A172 (cell line): ENCODE measurements around the gene TPSB2. TPM values are rescaled to one million over a fixed set of nuclear protein-coding genes. Genes with fewer than 3 reads are reported as not detected.
A peak's percentile ranks its signal among the peaks of the same experiment; 100 is the strongest.
"Not testable (repeated sequence)": the region's sequence is repeated elsewhere in the genome, so short reads cannot be mapped to it uniquely, and the experiment has no call there.

ENCODE experiments used
- DNase-seq: peaks from one replicate; pipeline ENCODE4 v3.0.0-alpha.2; 2015; ENCODE audit warnings: low spot score
- total RNA-seq: library from RNA; depleted of rRNA; stranded (reverse); fragments of >200 nt; shearing (Covaris generic); gene quantifications from 2 replicates; pipeline ENCODE4 v1.2.3, GENCODE V29; 2014

TPSB2 gene
- total RNA-seq, 1 experiment from 2014 or later, result not detected

DNA sequence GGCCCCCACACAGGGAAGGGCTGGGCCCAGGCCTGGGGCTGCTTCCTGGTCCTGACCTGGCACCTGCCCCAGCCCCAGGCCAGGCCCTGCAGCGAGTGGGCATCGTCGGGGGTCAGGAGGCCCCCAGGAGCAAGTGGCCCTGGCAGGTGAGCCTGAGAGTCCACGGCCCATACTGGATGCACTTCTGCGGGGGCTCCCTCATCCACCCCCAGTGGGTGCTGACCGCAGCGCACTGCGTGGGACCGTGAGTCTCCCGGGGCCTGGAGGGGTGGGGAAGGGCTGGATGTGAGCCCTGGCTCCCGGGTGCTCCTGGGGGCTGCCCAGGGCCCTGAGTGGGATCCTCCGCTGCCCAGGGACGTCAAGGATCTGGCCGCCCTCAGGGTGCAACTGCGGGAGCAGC lies 11.1 kb upstream of the TPSB2 start:
- DNase-seq, result not testable (repeated sequence)

DNA sequence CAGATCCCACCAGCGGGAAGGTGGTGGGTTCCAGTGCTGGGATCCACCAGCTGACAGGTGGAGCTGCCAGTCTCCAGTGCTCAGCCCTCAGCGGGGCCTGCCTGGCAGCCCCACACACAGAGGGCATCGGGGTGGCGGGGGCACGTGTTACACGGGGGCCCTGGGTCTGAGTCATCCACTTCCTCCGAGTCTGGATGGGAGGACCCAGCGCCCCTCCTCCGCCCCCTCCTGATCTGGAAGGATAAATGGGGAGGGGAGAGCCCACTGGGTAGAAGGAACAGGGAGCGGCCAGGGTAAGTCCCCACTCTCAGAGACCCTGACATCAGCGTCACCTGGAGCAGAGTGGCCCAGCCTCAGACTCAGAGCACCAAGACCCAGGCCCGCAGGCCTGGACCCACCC lies 10.5 kb upstream of the TPSB2 start, which contains the start of gene TPSAB1:
Gene TPSAB1, plus strand, starts transcription at position 270 of the 400 bp plus-strand sequence. CDS start 234 bp downstream, outside the sequence.
- DNase-seq, result not testable (repeated sequence)

DNA sequence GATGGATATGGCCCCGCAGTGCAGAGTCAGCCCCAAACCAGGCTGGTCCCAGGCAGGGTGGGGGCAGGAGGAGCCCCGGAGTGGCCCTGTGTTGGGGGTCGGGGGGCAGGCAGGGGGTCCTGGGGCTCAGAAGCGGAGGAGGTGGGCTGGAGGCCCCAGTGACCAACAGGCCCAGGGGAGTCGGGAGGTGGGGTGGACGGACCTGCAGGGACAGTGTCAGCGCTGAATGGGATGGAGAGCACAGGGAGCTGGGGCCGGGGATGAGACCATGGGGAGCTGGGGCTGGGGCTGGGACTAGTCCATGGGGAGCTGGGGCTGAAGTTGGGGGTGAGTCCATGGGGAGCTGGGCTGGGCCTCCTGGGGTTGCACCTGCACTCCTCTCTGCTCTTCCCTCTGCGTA lies 9.6 kb upstream of the TPSB2 start:
- DNase-seq, result not testable (repeated sequence)

- DNase-seq, result not testable (repeated sequence)
Measured at GRCh38 chr16:1238909-1239308, 8.9 kb upstream of the TPSB2 start.

DNA sequence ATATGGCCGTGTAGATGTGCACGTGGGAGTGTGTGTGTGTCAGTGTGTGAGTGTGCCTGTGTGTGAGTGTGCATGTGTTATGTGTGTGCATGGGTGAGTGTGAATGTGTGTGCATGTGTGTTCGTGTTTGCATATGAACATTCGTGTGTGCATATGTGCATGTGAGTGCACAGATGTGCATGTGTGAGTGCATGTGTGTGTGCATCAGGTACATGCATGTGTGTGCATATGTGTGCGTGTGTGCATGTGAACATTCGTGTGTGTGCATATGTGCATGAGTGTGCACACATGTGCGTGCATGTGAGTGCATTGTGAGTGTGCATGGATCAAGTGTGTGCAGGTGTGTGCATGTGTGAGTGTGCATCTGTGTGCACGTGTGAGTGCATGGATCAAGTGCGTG lies 8.0 kb upstream of the TPSB2 start:
- DNase-seq, result no peak

- DNase-seq, result not testable (repeated sequence)
Measured at GRCh38 chr16:1236659-1237058, 6.7 kb upstream of the TPSB2 start.

- not testable (repeated sequence) for DNase-seq
Measured at GRCh38 chr16:1232049-1232748, 2.2 kb upstream of the TPSB2 start.

GRCh38 chr16:1231301-1231700 lies 1.3 kb upstream of the TPSB2 start:
- DNase-seq, result not testable (repeated sequence)

- not testable (repeated sequence) for DNase-seq
Measured at GRCh38 chr16:1230471-1231212, 658 bp upstream of the TPSB2 start.

DNA sequence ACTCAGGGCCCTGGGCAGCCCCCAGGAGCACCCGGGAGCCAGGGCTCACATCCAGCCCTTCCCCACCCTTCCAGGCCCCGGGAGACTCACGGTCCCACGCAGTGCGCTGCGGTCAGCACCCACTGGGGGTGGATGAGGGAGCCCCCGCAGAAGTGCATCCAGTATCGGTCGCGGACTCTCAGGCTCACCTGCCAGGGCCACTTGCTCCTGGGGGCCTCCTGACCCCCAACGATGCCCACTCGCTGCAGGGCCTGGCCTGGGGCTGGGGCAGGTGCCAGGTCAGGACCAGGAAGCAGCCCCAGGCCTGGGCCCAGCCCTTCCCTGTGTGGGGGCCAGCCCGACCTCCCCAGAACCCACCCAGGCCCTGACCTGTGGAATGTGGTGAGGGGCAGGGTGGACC lies 508 bp downstream of the TPSB2 start:
- DNase-seq, result not testable (repeated sequence)

- not testable (repeated sequence) for DNase-seq
Measured at GRCh38 chr16:1228227-1228626, 1.8 kb downstream of the TPSB2 start.

DNA sequence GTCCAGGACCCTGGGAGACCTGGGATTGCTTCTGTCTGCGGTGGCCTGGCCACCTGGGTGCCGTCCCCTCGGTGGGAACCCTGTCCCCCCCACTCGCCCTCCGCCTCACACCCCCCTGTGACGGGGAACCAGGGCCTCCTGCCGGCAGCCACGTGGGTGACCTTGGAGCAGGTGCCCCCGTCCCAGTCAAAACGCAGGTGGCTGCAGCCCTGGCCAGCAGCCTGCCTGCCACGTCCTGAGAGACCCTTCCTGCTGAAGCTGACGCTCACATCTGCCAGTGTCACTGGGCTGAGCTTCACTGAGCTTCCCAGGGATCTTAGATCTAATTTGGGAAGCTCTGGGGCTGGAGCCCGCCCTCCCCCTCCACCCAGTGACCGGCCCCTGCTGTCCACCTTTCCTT lies 3.3 kb downstream of the TPSB2 start:
- DNase-seq, result not testable (repeated sequence)

- DNase-seq, result peak; percentile 68
Measured at GRCh38 chr16:1225728-1226311, 4.2 kb downstream of the TPSB2 start.

GRCh38 chr16:1225051-1225451 lies 4.9 kb downstream of the TPSB2 start, which contains the start of gene TPSG1:
Gene TPSG1, minus strand, starts transcription at chr16:1225268. Its CDS starts 16 bp downstream, at chr16:1225252.
- no peak for DNase-seq

- DNase-seq, result no peak
Measured at GRCh38 chr16:1224558-1224957, 5.4 kb downstream of the TPSB2 start.

DNA sequence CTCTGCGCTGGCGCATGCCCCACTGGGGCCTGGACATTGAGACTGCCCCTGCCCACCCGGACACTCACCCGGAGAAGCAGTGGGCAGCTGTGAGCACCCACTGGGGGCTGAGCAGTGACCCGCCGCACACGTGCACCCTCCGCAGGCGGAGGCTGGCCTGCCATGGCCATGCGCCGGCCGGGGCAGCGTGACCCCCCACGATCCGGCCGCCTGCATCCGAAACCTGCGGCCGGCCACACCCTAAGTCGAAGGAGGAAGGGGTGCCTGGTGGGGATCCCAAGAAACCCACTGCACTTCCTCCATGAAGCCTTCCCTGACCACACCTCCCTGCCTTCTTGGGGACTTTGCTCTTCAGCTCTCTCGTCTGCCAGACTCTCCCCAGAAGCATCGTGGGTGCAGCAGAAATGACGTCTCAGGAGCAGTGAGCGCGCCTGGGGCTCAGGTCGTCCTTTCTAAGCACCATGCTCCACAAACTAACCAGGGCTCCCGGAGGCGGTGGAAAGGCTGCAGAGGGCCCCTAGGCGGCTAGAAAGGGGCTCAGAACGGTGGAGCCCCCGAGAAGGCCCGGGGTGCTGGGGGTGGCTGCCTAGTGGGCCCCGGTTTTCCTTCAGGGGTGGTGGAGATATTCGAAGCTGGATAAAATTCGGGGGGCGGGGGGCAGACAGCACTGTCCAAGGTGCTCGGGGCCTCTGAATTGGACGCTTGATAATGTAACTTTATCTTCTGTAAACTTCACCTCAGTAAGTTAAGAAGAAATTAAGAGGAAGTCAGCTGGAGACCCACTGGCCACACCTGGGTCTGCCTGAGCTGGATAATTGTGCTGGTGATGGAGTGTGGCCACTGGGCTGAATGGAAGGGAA lies 6.4 kb downstream of the TPSB2 start:
- DNase-seq, result no peak

DNA sequence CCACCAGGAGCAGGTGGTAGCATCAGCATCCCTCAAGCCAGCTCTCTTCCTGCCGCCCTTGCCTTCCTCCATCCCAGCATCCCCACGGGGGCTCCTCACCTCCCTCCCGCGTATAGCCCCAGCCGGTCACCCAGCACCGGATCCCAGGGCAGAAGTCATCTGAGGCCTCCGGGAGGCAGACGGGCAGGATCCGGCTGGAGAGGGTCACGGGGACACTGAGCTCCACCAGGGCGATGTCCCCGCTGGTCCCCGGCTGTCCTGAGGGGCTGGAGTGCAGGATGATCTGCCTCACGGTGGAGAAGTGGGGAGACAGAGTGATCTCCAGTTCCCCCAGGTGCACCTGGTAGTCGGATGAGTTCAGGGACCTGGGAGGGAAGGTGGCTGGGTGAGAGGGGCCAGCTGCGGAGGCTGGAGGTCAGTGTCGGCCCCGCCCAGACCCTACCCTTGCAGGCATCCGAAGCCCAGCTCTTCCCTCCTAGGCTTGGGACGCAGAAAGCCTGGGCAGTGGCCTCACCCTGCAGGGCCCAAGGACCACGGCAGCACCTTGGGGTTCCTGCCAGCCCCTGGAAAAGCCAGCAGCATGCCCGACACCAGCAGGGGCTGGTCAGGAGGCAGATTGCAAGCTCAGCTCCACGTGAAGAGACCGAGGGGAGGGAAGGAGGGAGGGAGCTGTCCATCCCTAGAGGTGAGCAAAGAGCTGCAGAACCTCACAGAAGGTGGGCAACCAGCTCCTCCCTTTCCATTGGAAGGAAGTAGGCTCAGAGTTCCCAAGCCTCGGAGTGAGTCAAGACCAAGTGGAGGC lies 7.2 kb downstream of the TPSB2 start:
- DNase-seq, result no peak

DNA sequence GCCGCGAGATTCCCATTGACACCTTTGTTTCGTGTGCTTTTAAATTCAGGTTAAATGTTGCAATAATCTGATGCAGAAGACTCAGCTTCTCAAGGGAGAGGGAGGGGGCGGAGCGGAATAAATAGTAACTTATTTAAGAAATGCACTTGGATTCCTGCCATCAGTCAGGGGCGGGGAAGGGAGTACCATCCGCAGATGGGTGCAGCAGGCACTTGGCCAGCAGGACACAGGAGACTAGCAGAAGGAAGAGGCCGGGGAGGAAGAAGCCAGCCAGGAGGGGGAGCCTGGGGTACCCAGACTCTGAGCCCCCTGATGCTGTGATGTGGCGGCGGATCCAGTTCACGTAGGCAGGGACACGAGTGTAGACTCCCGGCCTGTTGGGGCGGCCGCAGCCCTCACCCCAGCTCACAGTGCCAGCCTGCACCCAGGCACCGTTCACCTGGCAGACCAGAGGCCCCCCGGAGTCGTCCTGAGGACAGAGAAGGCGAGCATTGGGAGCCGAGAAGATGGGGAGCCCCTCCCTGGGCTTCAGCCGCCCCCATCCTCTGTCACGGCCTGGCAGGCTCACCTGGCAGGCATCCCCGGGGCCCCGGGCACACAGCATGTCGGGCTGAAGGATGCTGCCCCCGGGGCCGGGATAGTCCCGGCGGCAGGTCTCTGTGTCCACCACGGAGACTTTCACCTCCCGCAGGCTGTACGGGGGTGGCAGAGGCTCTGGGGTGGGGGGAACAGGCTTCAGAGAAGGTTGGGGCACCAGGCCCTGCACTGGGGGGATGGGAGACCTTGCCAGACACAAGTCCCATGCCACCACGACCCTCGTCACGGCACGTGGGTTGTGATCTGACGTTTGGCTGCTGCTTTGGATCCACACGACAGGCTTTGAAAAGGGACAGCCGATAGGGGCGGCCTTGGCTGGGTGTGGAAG lies 8.1 kb downstream of the TPSB2 start:
- DNase-seq, result no peak

GRCh38 chr16:1220841-1221627 lies 8.9 kb downstream of the TPSB2 start:
- DNase-seq, result no peak
